Measurements from ENCODE around the gene NFATC4.
A peak's percentile ranks its signal among the peaks of the same experiment; 100 is the strongest.

The NFATC4 gene

GRCh38 chr14:24395609-24396582 is 27.9 kb downstream of the NFATC4 start:
- TF ChIP-seq POLR2A (IDR thresholded peaks at IDR 0.05; ENCODE audit: low read length), result no peak
- no peak for TF ChIP-seq GATA1 (IDR thresholded peaks at IDR 0.05; ENCODE audit: low read depth, low read length)
- DNase-seq, result peak in 1 of 2 experiments; percentile 27

DNA sequence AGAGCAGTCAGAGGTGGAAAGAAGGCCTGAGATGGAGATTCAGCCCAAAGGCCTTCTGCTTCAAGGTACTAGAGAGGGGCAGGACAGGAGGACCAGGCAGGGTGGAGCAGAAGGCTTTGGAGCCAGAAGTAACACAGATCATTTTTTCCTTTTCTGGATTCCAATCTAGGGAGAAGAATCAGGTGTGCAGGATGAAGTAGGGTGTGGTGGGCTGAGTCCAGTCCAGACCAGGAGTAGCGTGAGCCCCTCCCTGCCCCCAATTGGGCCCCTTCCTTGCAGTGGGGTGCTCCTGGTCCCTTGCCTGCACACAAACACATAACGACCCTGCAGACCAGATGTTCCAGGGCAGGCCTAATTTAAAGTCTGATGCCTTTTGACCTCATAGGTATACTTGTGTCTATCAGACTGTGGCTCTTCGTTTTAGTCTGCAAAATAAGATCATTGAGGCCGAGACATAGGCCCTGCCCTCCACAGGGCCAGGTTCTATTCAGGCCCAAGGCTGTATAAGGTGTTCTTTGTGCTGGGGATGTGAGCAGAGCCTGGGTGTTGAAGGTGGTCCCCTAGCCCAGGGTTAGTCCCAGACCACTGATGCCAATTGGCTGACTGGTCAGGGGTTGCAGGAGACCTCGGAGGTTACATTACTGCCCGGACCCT is 29.8 kb downstream of the NFATC4 start:
- no peak for DNase-seq
- TF ChIP-seq GATA1 (IDR thresholded peaks at IDR 0.05; ENCODE audit: low read depth, low read length), result no peak
- TF ChIP-seq POLR2A (IDR thresholded peaks at IDR 0.05; ENCODE audit: low read length), result no peak

GRCh38 chr14:24398293-24398652 is 30.3 kb downstream of the NFATC4 start:
- no peak for DNase-seq
- TF ChIP-seq GATA1 (IDR thresholded peaks at IDR 0.05; ENCODE audit: low read depth, low read length) (no peak), POLR2A (IDR thresholded peaks at IDR 0.05; ENCODE audit: low read length) (no peak)

DNA sequence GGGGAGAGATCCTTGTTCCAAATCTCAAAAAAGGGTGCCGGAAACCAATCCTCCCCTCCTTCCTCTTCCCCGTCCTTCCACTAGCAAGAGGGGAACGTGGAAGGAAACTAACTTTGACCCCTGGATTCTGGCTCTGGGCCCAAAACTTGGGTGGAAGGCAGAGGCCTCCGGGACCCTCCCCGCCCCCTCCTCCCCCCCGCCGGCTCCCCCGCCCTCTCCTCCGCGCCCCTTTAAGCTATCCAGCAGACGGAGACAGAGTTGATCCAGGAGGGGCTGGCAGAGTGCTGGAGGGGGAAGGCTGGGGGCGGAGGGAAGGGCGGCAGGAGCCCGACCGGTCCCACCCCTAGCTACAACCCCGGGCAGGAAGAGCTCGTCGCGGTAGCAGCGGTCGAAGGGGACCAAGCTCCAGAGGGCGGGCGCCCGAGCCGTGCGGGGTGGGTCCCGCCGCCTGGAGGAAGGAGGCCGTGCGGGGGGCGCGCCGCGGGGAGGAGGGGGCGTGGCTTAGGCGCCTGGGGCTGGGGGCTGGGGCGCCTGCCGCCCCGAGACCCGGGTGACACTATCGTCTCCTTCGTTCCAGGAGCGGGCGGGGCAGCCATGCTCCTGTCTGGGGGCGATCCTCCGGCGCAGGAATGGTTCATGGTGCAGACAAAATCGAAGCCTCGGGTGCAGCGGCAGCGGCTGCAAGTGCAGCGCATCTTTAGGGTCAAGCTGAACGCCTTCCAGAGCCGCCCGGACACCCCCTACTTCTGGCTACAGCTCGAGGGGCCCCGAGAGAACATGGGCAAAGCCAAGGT is 30.9 kb downstream of the NFATC4 start, which contains the start of gene NYNRIN:
Gene NYNRIN (plus strand): TSS at position 351 of the 794 bp plus-strand sequence. CDS start 244 bp downstream, at position 595.
- DNase-seq, result peak; percentile 30 to 37
- TF ChIP-seq GATA1 (IDR thresholded peaks at IDR 0.05; ENCODE audit: low read depth, low read length) (no peak), POLR2A (IDR thresholded peaks at IDR 0.05; ENCODE audit: low read length) (no peak)

GRCh38 chr14:24399447-24399822 is 31.5 kb downstream of the NFATC4 start:
- DNase-seq, result no peak
- TF ChIP-seq POLR2A (IDR thresholded peaks at IDR 0.05; ENCODE audit: low read length) (no peak), GATA1 (IDR thresholded peaks at IDR 0.05; ENCODE audit: low read depth, low read length) (no peak)

DNA sequence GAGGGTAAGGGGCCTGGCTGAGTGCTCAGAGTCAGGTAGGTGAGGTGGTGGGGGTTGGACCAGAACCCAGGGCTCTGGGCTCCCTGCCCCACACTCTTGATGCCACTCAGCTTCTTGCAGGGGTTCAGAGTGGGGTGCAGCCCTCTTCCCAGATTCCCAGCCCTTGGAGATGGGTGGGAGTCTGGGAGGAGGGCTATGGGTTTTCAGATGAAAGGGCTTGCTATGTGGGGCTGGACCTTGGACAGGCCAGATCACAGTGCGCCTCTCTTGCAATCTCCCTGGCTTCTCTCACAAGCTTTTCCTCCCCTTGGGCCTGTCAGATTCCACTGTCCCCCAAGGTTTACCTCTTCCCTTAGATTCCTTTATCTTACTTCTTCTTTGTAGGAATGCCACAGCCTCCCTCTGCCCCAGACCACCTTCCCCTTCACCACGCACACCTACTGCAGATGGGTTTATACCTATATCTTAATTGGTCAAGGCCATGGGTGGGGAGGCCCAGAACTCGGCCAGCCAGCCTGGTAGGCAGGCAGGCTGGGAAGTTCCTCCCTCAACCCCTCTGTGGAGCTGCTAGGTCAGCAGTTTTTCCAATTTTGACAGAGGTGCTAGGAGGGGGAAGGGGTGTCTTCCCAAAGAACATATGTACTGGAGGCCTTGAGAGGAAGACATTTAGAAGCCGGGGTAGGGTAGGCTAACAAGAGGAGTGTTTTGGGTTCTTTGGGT is 32.2 kb downstream of the NFATC4 start:
- TF ChIP-seq POLR2A (IDR thresholded peaks at IDR 0.05; ENCODE audit: low read length) (no peak), GATA1 (IDR thresholded peaks at IDR 0.05; ENCODE audit: low read depth, low read length) (no peak)
- no peak for DNase-seq

GRCh38 chr14:24401810-24402702 is 34.1 kb downstream of the NFATC4 start:
- TF ChIP-seq POLR2A (IDR thresholded peaks at IDR 0.05; ENCODE audit: low read length) (no peak), GATA1 (IDR thresholded peaks at IDR 0.05; ENCODE audit: low read depth, low read length) (no peak)
- no peak for DNase-seq

- TF ChIP-seq GATA1 (IDR thresholded peaks at IDR 0.05; ENCODE audit: low read depth, low read length) (no peak), POLR2A (IDR thresholded peaks at IDR 0.05; ENCODE audit: low read length) (no peak)
- no peak for DNase-seq
These were observed 35.5 kb downstream of the NFATC4 start for GRCh38 chr14:24403294-24403998.

DNA sequence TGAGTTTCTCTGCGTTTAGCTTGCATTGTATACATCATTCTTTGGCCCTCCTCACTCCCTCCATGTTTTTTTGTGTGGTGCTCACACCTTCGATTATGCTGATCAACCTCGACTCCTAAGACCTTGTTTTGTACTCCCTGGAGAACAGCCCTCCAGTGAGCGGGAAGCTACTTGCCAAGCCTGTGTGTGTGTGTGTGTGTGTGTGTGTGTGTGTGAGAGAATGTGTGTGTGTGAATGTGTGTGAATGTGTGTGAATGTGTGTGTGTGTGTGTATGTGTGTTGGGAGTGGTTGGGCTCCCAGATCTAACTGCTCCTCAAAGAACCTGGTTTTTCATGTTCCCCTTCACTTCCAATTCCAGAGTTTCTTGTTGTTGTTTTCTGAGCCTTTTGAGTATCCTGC is 36.8 kb downstream of the NFATC4 start:
- TF ChIP-seq POLR2A (IDR thresholded peaks at IDR 0.05; ENCODE audit: low read length) (no peak), GATA1 (IDR thresholded peaks at IDR 0.05; ENCODE audit: low read depth, low read length) (no peak)
- no peak for DNase-seq

DNA sequence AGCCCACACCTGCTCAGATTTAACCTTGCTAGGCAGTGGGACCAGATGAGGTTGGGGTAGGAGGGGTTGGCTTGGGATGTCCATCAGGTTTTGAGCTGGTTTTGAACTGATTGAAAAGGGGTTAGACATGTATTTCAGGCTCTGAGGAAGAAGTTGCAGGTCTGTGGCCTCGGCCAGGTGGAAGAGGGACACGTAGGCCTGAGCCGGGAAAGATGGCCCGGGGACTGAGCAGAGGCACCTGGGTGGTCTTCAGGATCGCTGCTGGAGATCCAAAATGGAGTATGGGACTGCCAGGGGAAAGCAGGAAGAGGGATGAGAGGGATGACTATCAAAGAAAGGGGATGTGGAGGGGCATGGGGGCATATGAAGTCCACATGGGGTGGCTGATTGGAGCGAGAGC is 38.4 kb downstream of the NFATC4 start:
- DNase-seq, result no peak
- TF ChIP-seq POLR2A (IDR thresholded peaks at IDR 0.05; ENCODE audit: low read length) (no peak), GATA1 (IDR thresholded peaks at IDR 0.05; ENCODE audit: low read depth, low read length) (no peak)

DNA sequence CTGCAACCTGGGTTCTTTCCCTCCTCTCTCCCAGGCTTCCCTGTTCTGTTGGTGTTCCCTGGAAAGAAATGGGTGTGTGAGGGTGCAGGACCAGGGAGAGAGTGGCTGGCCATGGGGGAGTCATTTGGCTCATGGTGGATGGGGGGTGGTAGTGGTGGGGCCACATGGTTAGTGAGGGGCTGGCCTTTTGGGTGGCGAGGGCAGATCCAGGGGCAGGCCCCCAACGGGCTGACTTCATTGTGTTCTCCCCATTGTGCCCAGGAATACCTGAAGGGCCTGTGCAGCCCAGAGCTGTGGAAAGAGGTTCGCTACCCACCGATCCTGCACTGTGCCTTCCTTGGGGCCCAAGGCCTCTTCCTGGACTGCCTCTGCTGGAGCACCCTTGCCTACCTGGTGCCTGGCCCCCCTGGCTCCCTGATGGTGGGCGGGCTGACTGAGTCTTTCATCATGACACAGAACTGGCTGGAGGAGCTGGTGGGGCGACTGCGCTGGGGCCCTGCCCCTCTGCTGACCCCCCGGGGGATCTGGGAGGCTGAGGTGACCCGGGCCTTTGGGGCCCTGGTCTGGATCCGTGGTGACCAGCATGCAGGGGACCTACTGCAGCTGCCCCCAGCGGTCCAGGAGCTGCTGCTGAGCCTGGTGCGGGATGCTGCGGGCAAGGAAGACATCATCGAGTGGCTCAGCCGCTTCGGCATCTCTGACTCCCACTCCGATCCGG is 39.8 kb downstream of the NFATC4 start:
- DNase-seq, result no peak
- TF ChIP-seq GATA1 (IDR thresholded peaks at IDR 0.05; ENCODE audit: low read depth, low read length), result no peak
- TF ChIP-seq POLR2A (IDR thresholded peaks at IDR 0.05; ENCODE audit: low read length), result no peak

Measured in erythroblast (primary cell).